H1 (cell line): ENCODE measurements around the gene ZNF469. TPM values are rescaled to one million over a fixed set of nuclear protein-coding genes. Genes with fewer than 3 reads are reported as not detected.

Experiments used
- CHD7 ChIP-seq: fragments of 300-600 bp; sonication (generic); IDR thresholded peaks from 2 replicates; pipeline ENCODE4 v1.7.1; 2012; ENCODE audit warnings: low read length, moderate library complexity, mild to moderate bottlenecking, inconsistent platforms; ENCODE audit not compliant: insufficient replicate concordance
- CTCF ChIP-seq, 3 experiments: IDR thresholded peaks; 1 replicate in 2 of 3; 2 replicates in 1 of 3; pipeline versions ENCODE4 v1.5.1 to v1.6.1; 2011; ENCODE audit warnings: low read length in 3 of 3, mild to moderate bottlenecking in 3 of 3, inconsistent platforms in 2 of 3, low read depth in 1 of 3, moderate library complexity in 1 of 3; ENCODE audit not compliant: insufficient read depth in 1 of 3; ENCODE audit errors: control extremely low read depth in 1 of 3
- EZH2 ChIP-seq: fragments of 200-600 bp; sonication (generic); IDR thresholded peaks from 2 replicates; pipeline ENCODE4 v1.7.1; 2012; ENCODE audit warnings: low read depth, mild to moderate bottlenecking, moderate library complexity, low read length, inconsistent platforms; ENCODE audit not compliant: severe bottlenecking
- JUN ChIP-seq: IDR thresholded peaks from 2 replicates; pipeline ENCODE4 v1.6.1; 2011; ENCODE audit warnings: low read depth, mild to moderate bottlenecking, improper control_type of control experiment, low read length
- JUND ChIP-seq: IDR thresholded peaks from 2 replicates; pipeline ENCODE4 v1.6.1; 2011; ENCODE audit warnings: mild to moderate bottlenecking, improper control_type of control experiment, low read length
- KDM1A ChIP-seq: fragments of 200-600, 300-600 bp; sonication (generic); IDR thresholded peaks from 2 replicates; pipeline ENCODE4 v1.7.1; 2016; ENCODE audit warnings: mild to moderate bottlenecking, low read length, borderline replicate concordance
- polyA plus RNA-seq, 7 experiments: library from polyadenylated mRNA; depleted of rRNA in 3 of 7; stranded (reverse) in 5 of 7; unstranded in 2 of 7; fragments of >200 nt in 5 of 7; fragments of 200-250 nt in 2 of 7; gene quantifications; 1 replicate in 5 of 7; 2 replicates in 1 of 7; 4 replicates in 1 of 7; pipeline versions ENCODE4 v1.2.1 to v1.2.3, GENCODE V29; 2011 to 2013; ENCODE audit warnings: missing spikeins in 2 of 7, mixed read lengths in 2 of 7
- total RNA-seq: library from RNA; stranded (reverse); fragmentation: NEBNext Ultra II Directional; extraction: Animal tissue kit (Norgen Biotek cat#: 25700); gene quantifications from 2 replicates; pipeline ENCODE4 v1.2.1, GENCODE V29; 2021
- TF ChIP-seq, protein P1 (sequence below): IDR thresholded peaks from 2 replicates; pipeline ENCODE4 v1.6.1; 2011; ENCODE audit warnings: low read depth, mild to moderate bottlenecking, low read length; ENCODE audit not compliant: insufficient read depth

ZNF469 gene
- total and polyA plus RNA-seq, 2 of the 8 experiments (the other 6 are each of a cell fraction or from before 2014, with no cell fraction given) = 0.30 to 1.8 TPM

- no peak for TF ChIP-seq CHD7
- TF ChIP-seq JUN = no peak
- TF ChIP-seq KDM1A = no peak
- TF ChIP-seq EZH2 = no peak
- TF ChIP-seq JUND = no peak
- TF ChIP-seq CTCF (IDR thresholded peaks at IDR 0.05; ENCODE audit: control extremely low read depth in 1 of 3, insufficient read depth in 1 of 3, low read depth in 1 of 3, low read length in 3 of 3) = no peak
- TF ChIP-seq, protein P1, sequence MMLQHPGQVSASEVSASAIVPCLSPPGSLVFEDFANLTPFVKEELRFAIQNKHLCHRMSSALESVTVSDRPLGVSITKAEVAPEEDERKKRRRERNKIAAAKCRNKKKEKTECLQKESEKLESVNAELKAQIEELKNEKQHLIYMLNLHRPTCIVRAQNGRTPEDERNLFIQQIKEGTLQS = no peak
Observed at GRCh38 chr16:88357317-88358022, 25.3 kb upstream of the ZNF469 start (continued).
